Measurements from ENCODE around the gene TMEM154.

GRCh38 chr4:152571770-152572169 lies 108.0 kb downstream of the TMEM154 start:
- TF ChIP-seq CTCF (IDR thresholded peaks at IDR 0.05) (no peak), POLR2A (IDR thresholded peaks at IDR 0.05) (no peak)

Measured in ovary (tissue), 3 donors.